WI38 (cell line): ENCODE results near the gene CYB561.

Experiments
- H3K4me3 ChIP-seq: 2 replicates; pipeline ENCODE4 v1.5.1; 2011; ENCODE audit warnings: low read depth, mild to moderate bottlenecking, control low read depth, low read length
- TF ChIP-seq, protein P1 (sequence below): IDR thresholded peaks from 2 replicates; pipeline ENCODE4 v1.5.1; 2012; ENCODE audit warnings: low read depth, mild to moderate bottlenecking, control low read depth, low read length

The CYB561 gene

DNA sequence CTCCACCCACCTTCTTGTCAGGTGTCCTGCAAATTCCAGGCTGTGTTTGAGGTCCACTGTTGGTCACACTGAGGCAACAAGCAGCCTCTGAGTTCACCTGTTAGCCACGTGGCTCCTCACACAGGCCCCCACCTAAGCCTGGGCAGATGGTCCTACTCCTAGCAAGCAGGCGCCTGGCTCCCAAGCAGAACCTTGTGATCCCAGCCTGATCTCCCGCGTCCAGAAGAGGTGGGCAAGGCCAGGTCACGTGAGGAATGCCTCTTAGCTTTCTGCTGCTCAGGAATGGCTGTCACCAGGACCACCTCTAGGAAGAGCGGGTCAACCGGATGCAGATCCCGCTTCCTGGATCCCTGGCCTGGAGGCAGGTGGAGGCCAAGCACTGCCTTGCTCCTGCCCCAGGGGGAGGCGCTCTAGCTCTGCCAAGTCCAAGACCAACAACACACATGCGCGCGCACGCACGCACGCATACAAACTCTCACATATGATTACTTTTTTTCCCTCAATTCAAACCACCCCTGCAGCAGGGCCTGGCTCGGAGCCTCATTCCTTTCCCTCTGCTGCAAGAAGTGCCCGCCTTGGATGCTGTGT, 9.5 kb downstream of the CYB561 start:
- no peak overlapping the region for H3K4me3 ChIP-seq
- TF ChIP-seq, protein P1, sequence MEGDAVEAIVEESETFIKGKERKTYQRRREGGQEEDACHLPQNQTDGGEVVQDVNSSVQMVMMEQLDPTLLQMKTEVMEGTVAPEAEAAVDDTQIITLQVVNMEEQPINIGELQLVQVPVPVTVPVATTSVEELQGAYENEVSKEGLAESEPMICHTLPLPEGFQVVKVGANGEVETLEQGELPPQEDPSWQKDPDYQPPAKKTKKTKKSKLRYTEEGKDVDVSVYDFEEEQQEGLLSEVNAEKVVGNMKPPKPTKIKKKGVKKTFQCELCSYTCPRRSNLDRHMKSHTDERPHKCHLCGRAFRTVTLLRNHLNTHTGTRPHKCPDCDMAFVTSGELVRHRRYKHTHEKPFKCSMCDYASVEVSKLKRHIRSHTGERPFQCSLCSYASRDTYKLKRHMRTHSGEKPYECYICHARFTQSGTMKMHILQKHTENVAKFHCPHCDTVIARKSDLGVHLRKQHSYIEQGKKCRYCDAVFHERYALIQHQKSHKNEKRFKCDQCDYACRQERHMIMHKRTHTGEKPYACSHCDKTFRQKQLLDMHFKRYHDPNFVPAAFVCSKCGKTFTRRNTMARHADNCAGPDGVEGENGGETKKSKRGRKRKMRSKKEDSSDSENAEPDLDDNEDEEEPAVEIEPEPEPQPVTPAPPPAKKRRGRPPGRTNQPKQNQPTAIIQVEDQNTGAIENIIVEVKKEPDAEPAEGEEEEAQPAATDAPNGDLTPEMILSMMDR = no peak

DNA sequence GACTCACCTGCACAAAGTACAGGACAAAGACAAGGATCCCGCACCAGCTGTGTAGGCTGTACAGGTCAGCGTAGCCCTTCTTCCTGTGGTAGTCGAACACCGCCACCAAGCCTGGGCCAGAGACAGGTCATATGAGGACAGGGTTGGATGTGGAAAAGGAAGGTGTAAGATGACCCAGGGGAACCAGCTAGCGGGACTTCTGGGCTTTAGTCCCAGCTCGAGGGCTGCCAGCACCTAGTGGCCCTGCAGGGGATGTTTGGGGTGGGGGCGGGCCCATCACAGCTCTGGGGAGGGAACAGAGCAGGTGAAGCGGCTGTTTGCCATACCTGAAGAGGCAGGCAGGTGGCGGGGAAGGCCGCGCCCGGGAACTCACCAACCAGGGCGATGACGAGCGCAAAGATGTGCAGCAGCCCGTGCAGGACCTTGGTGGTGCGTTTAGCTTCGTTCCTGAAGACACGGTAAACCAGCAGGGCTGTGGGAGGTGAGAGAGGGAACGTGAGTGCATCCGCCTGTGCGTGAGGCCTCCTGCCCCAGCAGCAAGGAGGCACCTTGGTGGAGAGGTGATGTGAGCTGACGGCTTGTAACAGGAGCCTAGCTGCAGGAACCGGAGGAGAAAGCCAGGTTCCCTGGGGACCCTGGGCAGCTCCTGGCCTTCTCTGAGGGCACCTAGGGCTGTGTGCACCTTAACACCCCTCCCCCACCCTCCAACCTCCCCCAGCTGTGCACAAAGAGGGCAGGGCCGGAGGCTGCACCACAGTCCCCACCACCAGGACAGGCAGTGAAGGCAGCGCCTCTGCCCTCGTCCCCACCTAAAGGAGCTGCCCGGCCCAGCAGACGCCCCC, 10.2 kb downstream of the CYB561 start:
- no peak overlapping the region for H3K4me3 ChIP-seq
- TF ChIP-seq, protein P1 = no peak

DNA sequence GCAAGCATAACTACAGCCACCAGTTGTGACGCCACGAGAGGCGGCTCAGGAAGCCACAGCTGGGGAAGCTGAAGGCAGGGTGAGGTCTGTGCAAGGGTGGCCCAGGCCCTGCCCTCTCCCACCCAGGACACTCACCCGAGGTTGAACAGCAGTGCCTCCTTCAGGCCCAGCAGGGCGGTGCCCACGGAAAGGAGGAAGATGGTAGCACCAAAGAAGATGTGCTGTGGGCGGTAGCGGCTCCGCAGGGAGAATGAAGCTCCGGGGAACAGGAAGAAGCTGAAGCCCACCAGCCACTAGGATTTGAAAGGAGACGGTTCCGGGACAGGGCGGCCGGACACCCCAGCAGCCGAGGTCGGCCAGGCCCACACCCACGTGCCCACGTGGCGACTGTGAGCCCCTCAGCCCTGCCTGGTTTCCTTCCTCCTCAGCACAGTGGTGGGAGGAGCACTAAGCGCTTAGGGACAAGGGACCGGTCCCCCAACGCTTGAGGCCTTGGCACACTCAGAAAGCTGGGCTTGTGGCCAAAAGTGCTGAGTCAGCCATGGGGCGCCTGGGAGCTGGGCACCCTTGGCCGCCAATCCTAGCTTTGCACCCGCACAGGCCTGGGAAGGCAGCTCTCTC, 11.0 kb downstream of the CYB561 start:
- TF ChIP-seq, protein P1 = no peak
- H3K4me3 ChIP-seq = no peak overlapping the region

DNA sequence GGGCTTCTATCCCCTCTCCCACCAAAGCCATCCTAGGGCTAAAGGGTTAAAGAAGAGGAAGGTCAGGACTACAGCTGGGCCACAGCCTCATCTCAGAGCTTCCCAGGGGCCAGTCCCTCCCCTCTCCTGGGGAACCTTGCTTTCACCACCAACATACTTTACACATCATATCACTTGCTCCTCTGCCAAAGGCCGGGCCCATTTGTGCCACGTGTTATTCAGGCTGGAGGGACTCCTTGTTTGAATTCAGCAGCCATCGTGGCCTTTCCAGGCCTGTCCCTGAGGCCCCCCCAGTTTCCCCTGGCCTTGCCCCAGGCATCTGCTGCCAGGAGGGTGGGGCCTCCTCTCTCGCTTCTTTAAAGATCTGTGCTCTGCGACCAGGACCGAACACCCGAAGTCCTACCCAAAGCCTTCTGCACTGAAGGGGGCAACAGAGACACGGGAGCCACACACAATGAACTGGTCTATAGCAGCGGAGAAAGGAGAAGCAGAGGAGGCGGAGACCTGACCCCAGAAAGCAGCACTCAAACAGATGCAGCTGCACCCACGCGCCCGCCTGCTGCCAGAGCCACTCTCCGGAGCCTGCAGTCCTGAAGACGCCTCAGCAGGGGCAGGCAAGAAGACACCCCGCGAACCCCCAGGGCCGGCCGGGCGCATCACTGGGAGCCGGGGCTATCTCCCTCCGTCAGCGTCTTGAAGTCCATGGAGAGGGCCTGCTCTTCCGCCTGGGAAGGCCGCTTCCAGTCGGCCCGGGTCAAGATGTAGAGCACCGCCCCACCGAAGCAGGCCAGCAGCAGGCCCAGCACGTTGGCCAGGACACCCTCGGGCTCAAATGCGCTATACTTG, 12.1 kb downstream of the CYB561 start:
- H3K4me3 ChIP-seq = no peak overlapping the region
- TF ChIP-seq, protein P1 = no peak

DNA sequence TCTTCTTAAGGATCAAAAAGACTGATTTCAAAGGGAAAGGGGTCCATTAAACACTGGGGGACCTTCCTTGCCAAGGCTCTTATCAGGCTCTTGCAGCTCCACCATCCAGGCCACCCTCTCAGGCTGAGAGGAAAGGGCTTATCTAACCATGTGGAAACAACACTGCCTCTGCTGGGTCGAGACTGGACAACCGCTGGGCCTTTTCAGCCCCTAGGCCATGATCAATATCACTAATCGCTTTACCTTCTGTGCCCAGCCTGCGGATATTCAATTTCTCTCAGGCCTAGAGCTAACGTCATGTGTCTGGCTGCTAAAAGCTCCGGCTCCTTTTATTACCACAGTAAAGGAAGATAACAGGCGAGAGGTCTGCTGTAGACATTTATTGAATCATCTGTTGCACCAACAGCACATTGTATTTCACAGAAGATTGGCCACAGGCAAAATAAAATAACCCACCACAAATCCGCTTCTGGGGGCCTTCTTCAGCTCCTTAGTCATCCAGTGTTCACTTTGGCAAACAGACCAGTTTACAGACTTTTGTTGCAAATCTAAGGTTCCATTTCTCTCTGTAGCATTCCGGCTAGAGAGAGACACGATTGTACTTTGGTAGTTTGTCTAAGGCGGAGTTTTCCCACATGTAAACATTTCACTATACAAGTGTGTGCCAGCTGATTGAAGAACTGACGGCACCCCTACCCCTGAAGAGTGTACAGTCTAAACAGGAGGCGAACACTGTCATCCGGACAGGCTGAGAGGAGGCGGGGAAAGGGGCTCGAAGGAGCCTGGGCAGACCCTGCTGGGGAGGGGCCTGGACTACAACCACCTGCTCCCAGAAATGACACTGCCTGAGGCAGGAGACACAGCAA, 13.9 kb downstream of the CYB561 start:
- TF ChIP-seq, protein P1 = no peak

DNA sequence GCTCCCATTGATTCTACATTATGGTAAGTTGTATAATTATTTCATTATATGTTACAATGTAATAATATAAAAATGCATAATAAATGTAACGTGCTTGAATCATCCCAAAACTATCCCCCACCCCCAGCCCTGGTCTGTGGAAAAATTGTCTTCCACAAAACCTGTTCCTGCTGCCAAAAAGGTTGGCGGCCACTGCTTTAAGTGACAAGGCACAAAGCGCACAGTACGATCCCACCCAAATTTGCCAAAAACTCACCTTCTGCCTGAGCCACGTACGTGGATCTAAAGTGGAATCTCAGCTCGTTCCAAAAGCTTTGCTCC, 14.5 kb downstream of the CYB561 start:
- TF ChIP-seq, protein P1 = no peak
- H3K4me3 ChIP-seq = no peak overlapping the region

More for the DNA sequence above, 13.9 kb downstream of the CYB561 start:
- H3K4me3 ChIP-seq = no peak overlapping the region
